HepG2 (cell line): ENCODE data around the gene RGS13. TPM values are rescaled to one million over a fixed set of nuclear protein-coding genes. Genes with fewer than 3 reads are reported as not detected.
A peak's percentile ranks its signal among the peaks of the same experiment; 100 is the strongest.

Experiments
- ATF3 ChIP-seq: sonication (generic); formaldehyde crosslinking; IDR thresholded peaks from 2 replicates; pipeline ENCODE4 v1.4.0; 2020; ENCODE audit warnings: missing genetic modification reagents
- FOXA1 ChIP-seq, 2 experiments: fragments of 450-650 bp in 1 of 2; sonication (generic) in 1 of 2; formaldehyde crosslinking in 1 of 2; IDR thresholded peaks; 2 replicates each; pipeline versions ENCODE4 v1.4.0 to v1.6.1; 2016 to 2020; ENCODE audit warnings: missing genetic modification reagents in 1 of 2
- FOXA3 ChIP-seq: IDR thresholded peaks from 2 replicates; pipeline ENCODE4 v1.6.1; 2016; ENCODE audit warnings: missing genetic modification reagents, missing compliant biosample characterization
- KLF11 ChIP-seq: IDR thresholded peaks from 2 replicates; pipeline ENCODE4 v1.6.1; 2016; ENCODE audit warnings: missing compliant biosample characterization
- MED1 ChIP-seq: sonication (generic); formaldehyde crosslinking; IDR thresholded peaks from 2 replicates; pipeline ENCODE4 v1.4.0; 2020; ENCODE audit warnings: missing genetic modification reagents
- MYPOP ChIP-seq: sonication (generic); formaldehyde crosslinking; IDR thresholded peaks from 2 replicates; pipeline ENCODE4 v1.8.1; 2023; ENCODE audit warnings: mild to moderate bottlenecking, moderate library complexity, missing genetic modification reagents
- RARA ChIP-seq: IDR thresholded peaks from 2 replicates; pipeline ENCODE4 v1.6.1; 2016; ENCODE audit warnings: missing genetic modification reagents, missing compliant biosample characterization
- RERE ChIP-seq: IDR thresholded peaks from 2 replicates; pipeline ENCODE4 v1.6.1; 2016; ENCODE audit warnings: low read depth, missing genetic modification reagents, missing compliant biosample characterization
- SUZ12 ChIP-seq: fragments of 150-350 bp; IDR thresholded peaks from 2 replicates; pipeline ENCODE4 v1.6.1; 2014; ENCODE audit warnings: low read depth, low read length
- TRIM22 ChIP-seq: fragments of 450-650 bp; IDR thresholded peaks from 2 replicates; pipeline ENCODE4 v1.6.1; 2017
- ZBTB4 ChIP-seq: sonication (generic); formaldehyde crosslinking; IDR thresholded peaks from 2 replicates; pipeline ENCODE4 v1.4.0; 2020; ENCODE audit warnings: missing genetic modification reagents, mild to moderate bottlenecking, borderline replicate concordance
- ZMYM3 ChIP-seq: sonication (generic); formaldehyde crosslinking; IDR thresholded peaks from 2 replicates; pipeline ENCODE4 v1.5.1; 2020; ENCODE audit warnings: mild to moderate bottlenecking, missing genetic modification reagents
- ZNF362 ChIP-seq: sonication (generic); formaldehyde crosslinking; IDR thresholded peaks from 2 replicates; pipeline ENCODE4 v1.4.0; 2020; ENCODE audit warnings: missing genetic modification reagents, mild to moderate bottlenecking, borderline replicate concordance
- ZNF441 ChIP-seq: sonication (generic); formaldehyde crosslinking; IDR thresholded peaks from 2 replicates; pipeline ENCODE4 v1.7.0; 2021; ENCODE audit warnings: missing genetic modification reagents, borderline replicate concordance
- ZNF549 ChIP-seq: sonication (generic); formaldehyde crosslinking; IDR thresholded peaks from 2 replicates; pipeline ENCODE4 v1.5.0; 2020; ENCODE audit warnings: missing genetic modification reagents
- ZNF652 ChIP-seq: IDR thresholded peaks from 2 replicates; pipeline ENCODE4 v1.6.1; 2016; ENCODE audit warnings: low read depth, borderline replicate concordance
- ZNF678 ChIP-seq: sonication (generic); formaldehyde crosslinking; IDR thresholded peaks from 2 replicates; pipeline ENCODE4 v1.4.0; 2020; ENCODE audit warnings: mild to moderate bottlenecking, missing genetic modification reagents
- ZSCAN22 ChIP-seq: sonication (generic); formaldehyde crosslinking; IDR thresholded peaks from 2 replicates; pipeline ENCODE4 v1.4.0; 2020; ENCODE audit warnings: mild to moderate bottlenecking, missing genetic modification reagents
- polyA plus RNA-seq, 8 experiments: library from polyadenylated mRNA; depleted of rRNA in 3 of 8; stranded (reverse) in 7 of 8; unstranded in 1 of 8; fragments of >200 nt; fragmentation: Illumina TruSeq in 4 of 8; extraction: Trizol in 4 of 8; gene quantifications; 2 replicates each; pipeline versions ENCODE4 v1.2.1 to v1.2.3, GENCODE V29; 2011 to 2016; ENCODE audit warnings: low read depth in 4 of 8, missing spikeins in 1 of 8, mixed read lengths in 1 of 8; ENCODE audit not compliant: insufficient read depth in 1 of 8
- total RNA-seq, 5 experiments: library from RNA; depleted of rRNA; stranded (reverse); fragments of >200 nt; fragmentation: Illumina TruSeq; extraction: Trizol; gene quantifications; 2 replicates each; pipeline ENCODE4 v1.2.3, GENCODE V29; 2016; ENCODE audit warnings: low read depth in 1 of 5

RGS13 gene
- total and polyA plus RNA-seq, 2 of the 13 experiments (the other 11 are each of a cell fraction or from before 2014, with no cell fraction given): not detected

GRCh38 chr1:192698731-192699130, 62.8 kb downstream of the RGS13 start (continued):
- TF ChIP-seq RERE (CRISPR knock-in tag) (0 out of 2 replicates have a peak, but pooled peaks have one; percentile 28), ZMYM3 (CRISPR knock-in tag) (peak; percentile 96), ZBTB4 (CRISPR knock-in tag) (peak; percentile 63; the same call in 1 of the 2 replicates), MED1 (CRISPR knock-in tag) (peak; percentile 89), KLF11 (no peak), MYPOP (CRISPR knock-in tag) (no peak), ZNF441 (CRISPR knock-in tag) (peak; percentile 57; the same call in 1 of the 2 replicates), RARA (peak; percentile 58; the same call in 1 of the 2 replicates), ZNF652 (CRISPR knock-in tag) (no peak), ZNF678 (CRISPR knock-in tag) (no peak), SUZ12 (no peak), FOXA1 (IDR thresholded peaks at IDR 0.05) (no peak), FOXA1 (CRISPR knock-in tag; IDR thresholded peaks at IDR 0.05) (peak; percentile 39; the same call in 1 of the 2 replicates), FOXA3 (peak; percentile 68), ZNF549 (CRISPR knock-in tag) (no peak), ZSCAN22 (CRISPR knock-in tag) (no peak), ATF3 (CRISPR knock-in tag) (peak; percentile 95), ZNF362 (CRISPR knock-in tag) (peak; percentile 98), TRIM22 (no peak)
